Mesenchymal stem cell (in vitro differentiated cells and primary cell): ENCODE measurements around the gene LDB2.
A peak's percentile ranks its signal among the peaks of the same experiment; 100 is the strongest.

Experiments used
- DNase-seq: peaks from one replicate; pipeline ENCODE4 v3.0.0-alpha.2; 2013
- H2AFZ ChIP-seq: one replicate; pipeline ENCODE4 v1.6.1; 2013; ENCODE audit warnings: low read depth, mild to moderate bottlenecking, control low read depth, inconsistent platforms, low read length, moderate library complexity
- H2AK5ac ChIP-seq: 2 replicates; pipeline ENCODE4 v1.6.1; 2013; ENCODE audit warnings: low read length, moderate library complexity, mild to moderate bottlenecking, inconsistent platforms; ENCODE audit not compliant: severe bottlenecking
- H2BK120ac ChIP-seq: one replicate; pipeline ENCODE4 v1.6.1; 2013; ENCODE audit warnings: low read depth, mild to moderate bottlenecking, inconsistent platforms, low read length, moderate library complexity
- H2BK12ac ChIP-seq, 2 experiments: one replicate each; pipeline ENCODE4 v1.6.1; 2013; ENCODE audit warnings: inconsistent platforms in 2 of 2, low read length in 2 of 2, mild to moderate bottlenecking in 2 of 2, moderate library complexity in 2 of 2, control low read depth in 1 of 2
- H2BK15ac ChIP-seq: one replicate; pipeline ENCODE4 v1.6.1; 2013; ENCODE audit warnings: mild to moderate bottlenecking, low read depth, inconsistent platforms; ENCODE audit not compliant: poor library complexity, severe bottlenecking
- H2BK5ac ChIP-seq: 2 replicates; pipeline ENCODE4 v1.6.1; 2013; ENCODE audit warnings: low read depth, mild to moderate bottlenecking, low read length, control low read depth, inconsistent platforms; ENCODE audit not compliant: poor library complexity, severe bottlenecking
- H3K14ac ChIP-seq, 2 experiments: one replicate each; pipeline ENCODE4 v1.6.1; 2013; ENCODE audit warnings: inconsistent platforms in 2 of 2, low read length in 2 of 2, control low read depth in 1 of 2, mild to moderate bottlenecking in 1 of 2, moderate library complexity in 1 of 2
- H3K18ac ChIP-seq, 2 experiments: one replicate each; pipeline ENCODE4 v1.6.1; 2013; ENCODE audit warnings: inconsistent platforms in 2 of 2, low read length in 2 of 2, control low read depth in 1 of 2, low read depth in 1 of 2, mild to moderate bottlenecking in 1 of 2
- H3K23ac ChIP-seq, 2 experiments: one replicate each; pipeline ENCODE4 v1.6.1; 2013; ENCODE audit warnings: inconsistent platforms in 2 of 2, low read length in 2 of 2, mild to moderate bottlenecking in 2 of 2, moderate library complexity in 2 of 2, control low read depth in 1 of 2
- H3K27ac ChIP-seq: 2 replicates; pipeline ENCODE4 v1.5.1; 2013; ENCODE audit warnings: mild to moderate bottlenecking, moderate library complexity, low read length, control low read depth, inconsistent platforms; ENCODE audit not compliant: poor library complexity, severe bottlenecking
- H3K27me3 ChIP-seq, 2 experiments: 2 replicates each; pipeline versions ENCODE4 v1.6.1 to v1.7.0; 2013; ENCODE audit warnings: low read length in 2 of 2, mild to moderate bottlenecking in 2 of 2, moderate library complexity in 2 of 2, control low read depth in 1 of 2, inconsistent platforms in 1 of 2; ENCODE audit not compliant: control insufficient read depth in 1 of 2, insufficient read depth in 1 of 2
- H3K36me3 ChIP-seq, 2 experiments: 2 replicates each; pipeline versions ENCODE4 v1.6.1 to v1.7.0; 2013; ENCODE audit warnings: low read length in 2 of 2, control low read depth in 1 of 2, inconsistent platforms in 1 of 2, low read depth in 1 of 2, mild to moderate bottlenecking in 1 of 2; ENCODE audit not compliant: insufficient read depth in 2 of 2, control insufficient read depth in 1 of 2
- H3K4ac ChIP-seq, 2 experiments: one replicate each; pipeline ENCODE4 v1.6.1; 2013; ENCODE audit warnings: inconsistent platforms in 2 of 2, low read length in 2 of 2, mild to moderate bottlenecking in 2 of 2, moderate library complexity in 2 of 2, control low read depth in 1 of 2, low read depth in 1 of 2
- H3K4me1 ChIP-seq: 2 replicates; pipeline ENCODE4 v1.6.1; 2013; ENCODE audit warnings: low read depth, low read length, control low read depth; ENCODE audit not compliant: control insufficient read depth, insufficient read depth
- H3K4me2 ChIP-seq: 2 replicates; pipeline ENCODE4 v1.6.1; 2013; ENCODE audit warnings: low read length, mild to moderate bottlenecking, inconsistent platforms; ENCODE audit not compliant: poor library complexity, severe bottlenecking
- H3K4me3 ChIP-seq, 2 experiments: 2 replicates each; pipeline versions ENCODE4 v1.5.1 to v1.7.0; 2013; ENCODE audit warnings: low read length in 2 of 2, mild to moderate bottlenecking in 2 of 2, control low read depth in 1 of 2, low read depth in 1 of 2; ENCODE audit not compliant: insufficient read depth in 1 of 2
- H3K79me1 ChIP-seq: replicated peaks from 2 replicates; pipeline ENCODE4 v1.6.1; 2013; ENCODE audit warnings: mild to moderate bottlenecking, control low read depth, low read length, inconsistent platforms; ENCODE audit not compliant: poor library complexity, severe bottlenecking
- H3K9ac ChIP-seq: 2 replicates; pipeline ENCODE4 v1.7.0; 2013; ENCODE audit warnings: mild to moderate bottlenecking, low read length, moderate library complexity
- H3K9me3 ChIP-seq: 2 replicates; pipeline ENCODE4 v1.7.0; 2013; ENCODE audit warnings: mild to moderate bottlenecking, low read length; ENCODE audit not compliant: control insufficient read depth
- H4K8ac ChIP-seq: one replicate; pipeline ENCODE4 v1.6.1; 2013; ENCODE audit warnings: inconsistent platforms, mild to moderate bottlenecking, low read length, moderate library complexity
- H4K91ac ChIP-seq: one replicate; pipeline ENCODE4 v1.6.1; 2013; ENCODE audit warnings: mild to moderate bottlenecking, low read length, inconsistent platforms
- WGBS: methylation state at CpG from one replicate; pipeline ENCODE4 v1.1.7; 2013; ENCODE audit warnings: mixed read lengths; 5-methylcytosine and 5-hydroxymethylcytosine counted together

The LDB2 gene

DNA sequence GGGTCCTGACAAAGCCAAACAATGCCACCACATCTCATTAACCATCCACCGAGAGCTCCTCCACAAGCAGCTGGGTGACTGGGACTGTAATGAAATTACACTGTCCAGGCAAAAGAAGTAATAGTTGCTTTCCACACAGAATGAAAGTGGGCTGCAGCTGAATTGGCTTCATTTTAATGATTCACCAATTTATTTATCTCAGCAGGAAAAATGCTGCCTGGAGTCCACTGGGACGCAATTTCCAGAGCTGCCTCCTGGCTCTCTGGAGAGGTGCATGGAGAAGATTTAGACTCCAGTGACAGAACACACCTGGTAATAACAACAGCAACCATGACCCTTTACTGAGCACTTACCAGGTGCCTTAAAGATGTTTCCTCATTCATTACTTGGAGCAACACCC, 226.7 kb downstream of the LDB2 start:
- no peak overlapping the region for H3K14ac ChIP-seq
- H2BK5ac ChIP-seq: no peak overlapping the region
- H2BK12ac ChIP-seq: no peak overlapping the region
- no peak overlapping the region for H3K9ac ChIP-seq
- no peak overlapping the region for H3K4me3 ChIP-seq
- H3K4ac ChIP-seq: no peak overlapping the region
- H3K36me3 ChIP-seq: no peaks in the 10 kb centered on the region
- 66% methylated on average over 2 of the region's 2 CpGs for WGBS
- H3K27ac ChIP-seq: no peak overlapping the region
- no peak overlapping the region for H2AFZ ChIP-seq
- H2AK5ac ChIP-seq: no peak overlapping the region
- H2BK15ac ChIP-seq: no peak overlapping the region
- H3K9me3 ChIP-seq: no peaks in the 10 kb centered on the region
- H2BK120ac ChIP-seq: no peak overlapping the region
- H3K18ac ChIP-seq: no peak overlapping the region
- H3K79me1 ChIP-seq: no peaks in the 10 kb centered on the region
- no peak overlapping the region for H4K8ac ChIP-seq
- H3K27me3 ChIP-seq: no peaks in the 10 kb centered on the region
- H3K4me2 ChIP-seq: no peak overlapping the region
- no peaks in the 10 kb centered on the region for H3K4me1 ChIP-seq
- H4K91ac ChIP-seq: no peak overlapping the region
- no peak overlapping the region for H3K23ac ChIP-seq
- DNase-seq: no peak

GRCh38 chr4:16670727-16671126, 227.7 kb downstream of the LDB2 start:
- H2AK5ac ChIP-seq: no peak overlapping the region
- no peaks in the 10 kb centered on the region for H3K27me3 ChIP-seq
- H2BK12ac ChIP-seq: no peak overlapping the region
- no peak overlapping the region for H3K23ac ChIP-seq
- no peak overlapping the region for H3K27ac ChIP-seq
- H3K4me2 ChIP-seq: no peak overlapping the region
- no peak overlapping the region for H2BK120ac ChIP-seq
- H3K36me3 ChIP-seq: peaks cover 0 to 7% of the 10 kb centered on the region in 2 experiments
- H3K79me1 ChIP-seq: no peaks in the 10 kb centered on the region
- no peak overlapping the region for H3K9ac ChIP-seq
- no peak overlapping the region for H3K4me3 ChIP-seq
- H4K91ac ChIP-seq: no peak overlapping the region
- H2AFZ ChIP-seq: no peak overlapping the region
- no peak overlapping the region for H3K14ac ChIP-seq
- no peak overlapping the region for H2BK15ac ChIP-seq
- H3K18ac ChIP-seq: no peak overlapping the region
- DNase-seq: no peak
- no peak overlapping the region for H4K8ac ChIP-seq
- WGBS: 97% methylated on average over 1 of the region's 1 CpG
- no peaks in the 10 kb centered on the region for H3K4me1 ChIP-seq
- no peaks in the 10 kb centered on the region for H3K9me3 ChIP-seq
- no peak overlapping the region for H2BK5ac ChIP-seq
- no peak overlapping the region for H3K4ac ChIP-seq

DNA sequence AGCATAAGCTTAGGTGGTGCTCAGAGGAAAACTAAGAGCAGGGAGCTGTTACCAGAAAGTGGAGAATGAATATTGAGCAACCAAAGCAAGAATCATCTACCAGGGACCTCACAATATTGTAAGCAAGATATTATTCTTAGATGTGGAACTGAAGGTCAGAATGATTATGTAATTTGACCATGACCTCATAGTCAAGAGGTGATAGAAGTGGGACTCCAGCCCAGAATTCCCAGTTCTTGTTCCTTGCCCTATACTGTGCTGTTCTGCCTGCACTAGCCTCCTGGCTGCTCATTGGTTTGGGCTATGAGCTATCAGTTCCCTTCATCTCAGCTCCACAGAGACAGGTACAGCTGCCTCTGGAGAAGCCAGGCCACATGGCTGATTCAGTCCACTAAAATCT, 229.4 kb downstream of the LDB2 start:
- Histone ChIP-seq H3K79me1 (no peaks in the 10 kb centered on the region), H3K36me3 (peaks cover 0 to 12% of the 10 kb centered on the region in 2 experiments), H3K4ac (no peak overlapping the region), H2AK5ac (no peak overlapping the region), H4K8ac (no peak overlapping the region), H2BK12ac (no peak overlapping the region), H3K4me3 (no peak overlapping the region), H3K27ac (no peak overlapping the region), H2BK5ac (no peak overlapping the region), H3K14ac (no peak overlapping the region), H3K9ac (no peak overlapping the region), H3K27me3 (no peaks in the 10 kb centered on the region), H2AFZ (no peak overlapping the region), H3K23ac (no peak overlapping the region), H2BK15ac (no peak overlapping the region), H3K18ac (no peak overlapping the region), H3K4me2 (no peak overlapping the region), H3K9me3 (no peaks in the 10 kb centered on the region), H3K4me1 (no peaks in the 10 kb centered on the region), H2BK120ac (no peak overlapping the region), H4K91ac (no peak overlapping the region)
- DNase-seq: no peak

- no peak overlapping the region for H2AFZ ChIP-seq
- no peak overlapping the region for H3K4me3 ChIP-seq
- H3K9me3 ChIP-seq: no peaks in the 10 kb centered on the region
- no peak overlapping the region for H3K27ac ChIP-seq
- no peak overlapping the region for H2BK5ac ChIP-seq
- no peak overlapping the region for H2BK12ac ChIP-seq
- no peaks in the 10 kb centered on the region for H3K79me1 ChIP-seq
- H3K18ac ChIP-seq: peak overlapping the region in 1 of 2 experiments; percentile 0
- no peak overlapping the region for H2BK120ac ChIP-seq
- no peak overlapping the region for H3K23ac ChIP-seq
- H3K4me2 ChIP-seq: no peak overlapping the region
- H4K91ac ChIP-seq: no peak overlapping the region
- no peak overlapping the region for H2BK15ac ChIP-seq
- WGBS: 95% methylated on average over 1 of the region's 1 CpG
- no peak for DNase-seq
- no peaks in the 10 kb centered on the region for H3K4me1 ChIP-seq
- H2AK5ac ChIP-seq: no peak overlapping the region
- H3K4ac ChIP-seq: no peak overlapping the region
- H4K8ac ChIP-seq: no peak overlapping the region
- H3K14ac ChIP-seq: no peak overlapping the region
- peaks cover 0 to 12% of the 10 kb centered on the region in 2 experiments for H3K36me3 ChIP-seq
- H3K9ac ChIP-seq: no peak overlapping the region
- H3K27me3 ChIP-seq: no peaks in the 10 kb centered on the region
Observed at GRCh38 chr4:16668488-16668887, 230.0 kb downstream of the LDB2 start.
